Fibroblast of villous mesenchyme (primary cell): ENCODE data around the gene ACIN1. TPM values are rescaled to one million over a fixed set of nuclear protein-coding genes. Genes with fewer than 3 reads are reported as not detected.

ENCODE experiments used
- DNase-seq: peaks from one replicate; pipeline ENCODE4 v3.0.0-alpha.2; 2010; ENCODE audit warnings: low read depth
- H3K4me3 ChIP-seq: 2 replicates; pipeline ENCODE4 v1.5.1; 2011; ENCODE audit warnings: low read depth, mild to moderate bottlenecking, low read length
- CTCF ChIP-seq: IDR thresholded peaks from 2 replicates; pipeline ENCODE4 v1.5.1; 2012; ENCODE audit warnings: low read depth, mild to moderate bottlenecking, low read length; ENCODE audit not compliant: insufficient read depth
- total RNA-seq: library from RNA; depleted of rRNA; stranded (reverse); fragments of >200 nt; gene quantifications from 2 replicates; pipeline ENCODE4 v1.2.3, GENCODE V29; 2012

ACIN1 gene
- total RNA-seq, 1 donor = 106 TPM

GRCh38 chr14:23139874-23140273 is 44.9 kb upstream of the ACIN1 start:
- no peak for TF ChIP-seq CTCF
- DNase-seq = no peak
- H3K4me3 ChIP-seq = no peak overlapping the region

DNA sequence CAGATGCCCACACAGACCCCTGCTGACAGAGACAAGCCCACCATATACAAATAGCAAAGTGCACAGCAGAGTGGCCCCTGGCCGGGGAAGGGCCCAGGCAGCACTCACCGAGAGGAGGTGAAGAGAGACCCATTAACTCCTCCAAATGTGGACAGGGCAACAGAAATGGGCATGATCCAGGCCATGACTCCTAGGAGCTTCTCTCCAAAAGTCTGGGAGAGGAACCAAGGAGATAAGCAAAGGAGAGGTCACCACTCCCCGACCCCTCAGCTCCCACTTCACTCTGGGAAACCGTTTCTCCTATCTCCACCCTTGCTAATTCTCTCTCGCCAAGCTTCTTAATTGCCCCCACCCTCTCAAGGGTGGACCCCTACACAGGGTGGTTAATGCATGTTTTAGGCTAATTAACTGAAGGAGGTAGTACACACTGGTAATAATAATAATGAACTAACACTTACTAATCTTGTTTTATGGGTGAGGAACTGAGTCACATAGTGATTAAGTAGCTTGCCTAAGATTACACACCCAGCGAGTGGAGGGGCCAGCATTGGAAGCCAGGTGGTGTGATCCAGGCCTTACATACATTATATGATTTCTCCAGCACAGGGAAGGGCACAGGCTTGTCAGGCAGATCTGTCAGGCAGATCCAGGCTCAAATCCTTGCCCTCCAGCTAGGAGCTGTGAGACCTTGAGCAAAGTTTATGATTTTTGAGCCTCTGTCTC is 43.0 kb upstream of the ACIN1 start:
- peak; percentile 22 for DNase-seq
- no peak overlapping the region for H3K4me3 ChIP-seq
- no peak for TF ChIP-seq CTCF

- H3K4me3 ChIP-seq = no peak overlapping the region
- no peak for DNase-seq
- TF ChIP-seq CTCF = no peak
Measured at GRCh38 chr14:23137192-23137812, 42.4 kb upstream of the ACIN1 start.

- H3K4me3 ChIP-seq = no peak overlapping the region
- no peak for TF ChIP-seq CTCF
- no peak for DNase-seq
Measured at GRCh38 chr14:23136566-23137133, 41.7 kb upstream of the ACIN1 start.

DNA sequence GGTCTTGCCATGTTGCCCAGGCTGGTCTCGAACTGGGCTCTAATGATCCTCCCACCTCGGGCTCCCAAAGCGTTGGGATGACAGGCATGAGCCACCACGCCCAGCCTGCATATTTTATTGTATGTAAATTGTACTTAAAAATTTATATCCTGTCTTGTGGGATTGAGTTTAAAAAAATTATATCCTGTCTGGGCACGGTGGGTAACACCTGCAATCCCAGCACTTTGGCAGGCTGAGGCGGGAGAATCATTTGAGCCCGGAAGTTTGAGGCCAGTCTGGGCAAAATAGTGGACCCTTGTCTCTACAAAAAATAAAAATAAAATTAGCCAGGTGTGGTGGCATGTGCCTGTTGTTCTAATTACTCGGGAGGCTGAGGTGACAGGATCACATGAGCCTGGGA is 38.0 kb upstream of the ACIN1 start:
- TF ChIP-seq CTCF = no peak
- no peak overlapping the region for H3K4me3 ChIP-seq
- DNase-seq = no peak

GRCh38 chr14:23131482-23131881 is 36.5 kb upstream of the ACIN1 start:
- TF ChIP-seq CTCF = no peak
- DNase-seq = no peak
- H3K4me3 ChIP-seq = no peak overlapping the region

GRCh38 chr14:23130871-23131270 is 35.9 kb upstream of the ACIN1 start:
- no peak overlapping the region for H3K4me3 ChIP-seq
- TF ChIP-seq CTCF = no peak
- no peak for DNase-seq
